HG03442 (cell line): ENCODE measurements around the gene ROBO1.
"Not testable (repeated sequence)": the region's sequence is repeated elsewhere in the genome, so short reads cannot be mapped to it uniquely, and the experiment has no call there.

ENCODE experiments used
- ATAC-seq: cut with Tn5 transposase; IDR thresholded peaks from one replicate; pipeline ENCODE4 v1.9.1; 2021; ENCODE audit warnings: mild to moderate bottlenecking, moderate library complexity; ENCODE audit not compliant: unreplicated experiment

ROBO1 gene

GRCh38 chr3:79325833-79326383, 441.9 kb downstream of the ROBO1 start:
- ATAC-seq = not testable (repeated sequence)

DNA sequence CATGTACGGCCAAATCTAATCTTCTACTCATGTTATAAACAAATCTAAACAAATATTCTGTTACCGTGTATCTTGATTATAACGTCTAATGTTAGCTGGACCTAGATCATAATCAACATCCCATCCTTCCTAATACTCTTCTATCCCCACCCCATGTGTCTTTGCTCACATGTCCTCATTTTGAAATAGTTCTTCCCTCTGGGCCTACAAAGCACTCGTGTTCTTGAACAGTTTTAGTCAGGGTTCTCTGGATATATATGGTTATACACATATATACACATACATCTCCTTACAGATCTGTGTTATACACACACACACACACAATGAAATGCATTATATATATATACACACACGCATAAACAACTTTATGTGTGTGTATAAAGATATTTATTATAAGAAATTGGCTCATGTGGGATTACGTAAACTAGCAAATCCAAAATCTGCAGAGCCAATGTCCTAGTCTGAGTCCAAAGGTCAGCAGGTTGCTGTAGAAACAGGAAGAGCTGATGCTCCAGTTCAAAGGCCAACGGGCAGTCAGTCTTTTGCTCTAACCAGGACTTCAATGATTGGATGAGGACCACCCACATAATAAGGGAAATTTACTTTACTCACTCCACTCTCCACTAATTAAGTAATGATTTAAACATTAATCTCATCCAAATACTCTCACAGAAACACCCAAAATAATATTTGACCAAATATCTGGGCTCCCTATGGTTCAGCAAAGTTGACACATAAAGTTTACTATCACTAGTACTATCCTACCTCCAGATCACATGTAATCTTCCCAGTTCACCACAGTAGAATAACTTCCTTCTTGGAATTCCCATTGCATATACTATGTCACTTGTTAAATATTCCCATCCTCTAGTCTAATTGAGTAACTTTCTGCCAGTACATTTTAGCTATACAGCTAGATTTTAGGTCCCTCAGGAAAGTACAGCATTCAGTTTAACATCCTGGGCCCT, 450.0 kb downstream of the ROBO1 start:
- ATAC-seq = no peak

DNA sequence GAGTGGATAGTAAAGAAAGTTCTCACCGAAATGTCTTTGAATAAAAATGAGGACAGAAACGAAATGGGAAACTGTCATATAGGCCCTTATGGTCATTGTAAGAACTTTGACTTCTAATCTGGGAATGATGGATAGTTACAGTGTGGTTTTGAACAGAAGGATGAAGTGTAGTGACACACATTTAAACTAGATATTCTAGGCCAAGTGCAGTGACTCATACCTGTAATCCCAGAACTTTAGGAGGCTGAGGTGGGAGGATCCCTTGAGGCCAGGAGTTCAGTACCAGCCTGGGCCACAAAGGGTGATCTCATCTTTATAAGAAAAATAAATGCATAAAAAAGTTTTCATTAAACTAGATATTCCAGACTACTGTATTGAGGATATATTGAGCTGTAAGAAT, 452.8 kb downstream of the ROBO1 start:
- no peak for ATAC-seq

DNA sequence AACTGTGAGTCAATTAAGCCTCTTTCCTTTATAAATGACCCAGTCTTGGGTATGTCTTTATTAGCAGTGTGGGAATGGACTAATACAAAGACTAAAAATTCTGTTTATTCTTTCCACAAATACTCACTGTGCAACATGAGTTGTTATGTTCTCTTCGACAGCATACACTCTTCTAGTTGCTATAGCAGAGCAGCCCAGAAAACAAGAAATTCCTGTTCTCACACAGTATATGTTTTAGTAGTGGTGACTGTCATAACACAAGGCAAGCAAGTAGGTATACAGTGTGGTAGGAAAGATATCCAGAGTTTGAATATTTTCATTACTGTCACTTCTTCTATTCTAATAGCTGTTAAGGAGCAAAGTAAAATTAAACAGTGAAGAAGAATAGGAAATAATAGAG, 453.3 kb downstream of the ROBO1 start:
- no peak for ATAC-seq

DNA sequence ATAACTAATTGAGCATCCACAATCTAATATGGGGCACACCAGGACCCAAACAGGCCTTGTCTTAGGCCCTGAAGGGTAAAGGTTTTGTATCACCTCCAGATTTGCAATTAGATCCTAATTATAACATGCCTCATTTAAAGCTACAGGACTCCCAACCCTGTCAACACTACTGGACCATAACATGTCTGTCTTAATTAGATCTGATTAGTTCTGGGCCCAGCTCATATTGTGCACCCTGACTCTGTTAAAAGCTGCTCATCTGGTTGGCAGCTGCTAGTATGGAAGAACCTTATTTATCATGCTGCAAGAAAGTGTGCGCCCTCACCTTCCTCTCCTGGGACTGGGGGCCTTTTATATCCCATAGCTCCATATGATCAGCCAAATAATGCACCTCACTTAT, 457.8 kb downstream of the ROBO1 start:
- ATAC-seq = no peak

DNA sequence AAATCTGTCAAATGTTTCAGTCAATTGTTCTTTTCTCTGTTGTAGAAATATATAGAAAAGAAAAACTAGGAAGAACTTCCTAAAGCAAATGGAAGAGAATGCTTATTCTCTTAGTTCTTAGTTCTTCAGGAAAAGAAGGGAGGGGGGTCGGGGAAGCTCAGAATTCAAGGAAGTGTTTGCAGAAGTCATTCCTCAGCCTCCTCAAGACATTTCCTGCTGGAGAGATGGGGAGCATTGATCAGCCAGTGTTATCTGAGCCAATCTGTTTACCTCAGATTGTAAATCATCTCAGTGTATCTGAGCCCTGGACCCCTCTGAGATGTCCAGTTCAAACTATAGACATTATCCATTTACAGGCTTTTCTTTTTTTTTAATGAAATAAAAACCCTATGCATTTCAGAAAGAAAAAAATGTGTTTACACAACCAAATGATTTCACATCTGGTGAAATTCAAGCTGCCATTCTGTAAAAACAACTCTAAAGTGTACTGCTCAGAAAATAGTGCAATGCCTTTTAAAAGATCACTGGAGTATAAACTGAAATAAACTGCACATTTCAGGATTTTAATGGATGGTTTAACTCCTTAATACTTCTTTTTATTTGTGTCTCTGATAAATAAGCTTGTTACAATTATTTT, 460.7 kb downstream of the ROBO1 start:
- no peak for ATAC-seq

DNA sequence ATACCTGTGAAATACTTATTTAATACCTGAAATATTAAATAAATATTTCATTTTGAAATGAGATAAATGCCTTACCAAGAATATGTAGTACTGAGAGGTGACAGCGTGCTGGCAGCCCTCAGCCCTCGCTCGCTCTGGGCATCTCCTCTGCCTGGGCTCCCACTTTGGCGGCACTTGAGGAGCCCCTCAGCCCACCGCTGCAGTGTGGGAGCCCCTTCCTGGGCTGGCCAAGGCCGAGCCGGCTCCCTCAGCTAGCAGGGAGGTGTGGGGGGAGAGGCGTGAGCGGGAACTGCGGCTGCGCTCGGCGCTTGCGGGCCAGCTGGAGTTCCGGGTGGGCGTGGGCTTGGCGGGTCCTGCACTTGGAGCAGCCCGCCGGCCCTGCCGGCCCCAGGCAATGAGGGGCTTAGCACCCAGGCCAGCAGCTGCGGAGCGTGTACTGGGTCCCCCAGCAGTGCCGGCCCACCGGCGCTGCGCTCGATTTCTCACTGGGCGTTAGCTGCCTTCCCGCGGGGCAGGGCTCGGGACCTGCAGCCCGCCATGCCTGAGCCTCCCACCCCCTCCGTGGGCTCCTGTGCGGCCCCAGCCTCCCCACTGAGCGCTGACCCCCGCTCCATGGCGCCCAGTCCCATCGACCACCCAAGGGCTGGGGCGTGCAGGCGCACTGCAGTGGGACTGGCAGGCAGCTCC, 467.7 kb downstream of the ROBO1 start:
- not testable (repeated sequence) for ATAC-seq

DNA sequence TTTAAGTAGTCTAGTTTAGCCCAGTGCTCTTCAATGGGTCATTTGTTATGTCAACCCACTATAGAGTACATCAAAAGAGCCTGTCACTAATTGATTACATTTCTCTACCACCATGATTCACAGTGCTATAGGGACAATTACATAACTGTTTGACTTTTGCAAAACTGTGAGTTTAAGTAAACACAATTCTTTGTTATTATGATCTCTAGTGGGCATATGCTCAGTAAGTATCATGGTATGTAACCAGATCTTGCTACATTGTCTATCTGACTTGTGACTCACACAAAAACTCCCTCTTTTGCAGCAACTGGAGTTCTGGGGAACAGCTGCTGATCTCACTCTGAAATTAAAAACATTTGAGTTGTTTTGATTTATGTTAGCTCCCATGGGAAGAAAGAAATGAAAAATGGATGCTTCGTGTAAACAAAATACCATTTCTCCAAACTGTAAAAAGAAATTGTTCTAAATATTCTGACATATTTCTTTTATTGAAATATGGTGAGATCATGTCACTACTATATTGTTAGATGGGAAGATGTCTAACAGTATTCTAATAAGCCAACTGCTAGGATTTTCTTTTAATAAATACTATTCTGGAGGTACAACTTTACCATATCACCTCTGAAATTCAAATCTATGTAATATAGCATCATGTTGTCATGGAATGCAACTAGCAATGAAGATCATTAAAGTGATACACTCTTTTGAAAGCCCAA, 470.4 kb downstream of the ROBO1 start:
- no peak for ATAC-seq

DNA sequence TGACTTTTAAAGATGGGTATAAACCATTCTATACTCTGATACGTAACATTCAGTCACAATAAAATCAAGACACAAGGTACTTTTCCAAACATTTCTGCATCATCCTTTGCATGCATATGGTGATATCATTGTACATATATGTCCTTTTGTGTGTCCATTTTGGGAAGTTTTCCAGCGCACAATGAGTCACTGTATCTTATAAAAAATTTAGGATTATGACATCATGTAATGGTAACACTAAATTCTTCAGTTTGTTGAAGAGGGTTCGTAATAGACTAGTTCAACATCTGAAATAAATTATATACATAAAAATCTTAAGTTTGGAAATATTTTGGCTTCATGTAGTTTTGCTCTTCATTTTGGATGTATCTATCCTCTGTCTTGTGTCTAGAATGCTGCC, 480.9 kb downstream of the ROBO1 start:
- ATAC-seq = no peak

DNA sequence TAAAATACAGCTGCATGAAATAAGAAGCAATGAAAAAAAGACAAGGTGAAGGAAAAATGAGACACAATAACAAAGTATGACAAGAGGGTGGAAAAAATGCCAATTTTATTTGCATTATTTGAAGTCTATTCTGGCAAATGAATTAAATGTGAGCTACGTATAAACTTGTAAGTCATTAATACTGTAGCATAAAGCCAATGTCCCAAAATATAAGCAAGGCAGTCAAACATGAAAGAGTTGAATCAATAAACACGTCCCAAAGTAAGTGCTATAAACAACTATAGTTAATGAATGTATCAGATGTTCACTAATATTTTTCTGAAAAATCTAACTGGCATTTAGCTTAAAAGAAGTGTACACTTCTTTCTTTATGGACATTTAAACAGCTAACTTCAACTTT, 481.9 kb downstream of the ROBO1 start:
- ATAC-seq = no peak

- ATAC-seq = no peak
These were observed 482.4 kb downstream of the ROBO1 start for GRCh38 chr3:79285380-79285779.

DNA sequence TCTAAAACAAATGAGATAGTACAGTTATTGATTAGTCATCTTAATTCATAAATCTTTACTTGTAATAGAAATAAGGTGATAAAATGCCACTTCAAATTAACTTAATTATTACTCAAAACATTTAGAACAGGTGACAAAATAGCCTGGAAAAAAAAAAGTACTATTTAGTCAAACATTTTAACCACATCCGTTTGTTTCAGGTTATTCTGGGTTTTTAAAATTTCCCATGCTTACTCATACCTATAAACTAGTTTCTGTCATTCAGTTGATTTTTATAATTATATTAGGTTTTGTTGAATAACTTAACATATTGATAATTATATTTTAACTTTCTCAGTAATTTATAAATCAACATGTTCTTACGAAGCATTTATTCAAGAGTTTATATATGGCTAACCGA, 483.0 kb downstream of the ROBO1 start:
- no peak for ATAC-seq

DNA sequence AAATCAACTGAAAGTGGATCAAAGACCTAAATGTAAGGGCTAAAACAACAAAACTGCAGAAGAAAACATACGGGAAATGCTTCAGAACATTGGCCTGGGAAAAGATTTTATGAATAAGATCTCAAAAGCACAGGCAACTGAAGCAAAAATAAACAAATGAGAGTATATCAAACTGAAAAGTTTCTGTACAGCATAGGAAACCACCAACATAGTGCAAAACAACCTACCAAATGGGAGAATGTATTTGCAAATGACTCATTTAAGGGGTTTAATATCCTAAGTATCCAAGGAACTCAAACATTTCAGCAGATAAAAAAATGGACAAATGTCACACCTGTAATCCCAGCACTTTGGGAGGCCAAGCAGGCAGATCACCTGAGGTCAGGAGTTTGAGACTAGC, 489.1 kb downstream of the ROBO1 start:
- no peak for ATAC-seq

- no peak for ATAC-seq
These were observed 499.4 kb downstream of the ROBO1 start for GRCh38 chr3:79268422-79268821.

- ATAC-seq = no peak
These were observed 502.9 kb downstream of the ROBO1 start for GRCh38 chr3:79264892-79265291.

- no peak for ATAC-seq
These were observed 504.4 kb downstream of the ROBO1 start for GRCh38 chr3:79263423-79263822.

GRCh38 chr3:79258479-79258878, 509.3 kb downstream of the ROBO1 start:
- ATAC-seq = no peak

DNA sequence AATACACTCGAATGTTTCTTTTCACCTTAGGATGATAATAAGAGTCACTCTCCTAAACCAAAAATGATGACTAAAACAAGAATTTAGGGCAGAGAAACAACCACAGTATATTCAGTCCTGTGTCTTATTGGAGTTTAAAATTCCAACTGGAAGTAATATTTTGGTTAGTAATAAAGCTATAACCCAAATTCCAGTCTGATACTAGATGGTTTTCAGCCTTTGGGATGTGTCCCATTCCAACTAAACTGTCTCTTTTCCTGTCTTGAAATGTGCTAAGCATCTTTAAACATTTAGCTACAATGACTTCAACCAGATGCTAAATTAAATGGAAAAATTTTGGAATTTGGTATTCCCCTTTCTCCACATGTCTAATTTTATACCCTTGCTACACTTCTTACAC, 510.0 kb downstream of the ROBO1 start:
- ATAC-seq = no peak

GRCh38 chr3:79255702-79256101, 512.1 kb downstream of the ROBO1 start:
- no peak for ATAC-seq

DNA sequence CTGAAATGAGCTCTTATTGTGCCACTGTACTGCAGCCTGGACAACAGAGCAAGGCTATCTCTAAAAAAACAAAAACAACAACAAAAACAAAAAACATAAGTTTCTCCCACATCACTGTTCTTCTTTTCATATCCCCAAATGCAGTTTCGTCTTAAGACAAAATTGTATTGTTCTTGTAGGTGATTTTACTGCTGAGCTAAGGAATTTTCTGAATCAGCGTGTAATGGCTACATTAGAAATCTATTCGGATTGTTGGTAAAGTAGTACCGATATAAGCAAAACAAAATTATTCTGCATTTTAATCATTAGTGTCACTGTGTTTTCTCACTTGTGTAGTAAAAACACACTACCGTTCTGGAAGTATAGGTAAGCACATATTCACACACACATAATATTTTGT, 512.5 kb downstream of the ROBO1 start:
- ATAC-seq = no peak

- ATAC-seq = no peak
These were observed 514.1 kb downstream of the ROBO1 start for GRCh38 chr3:79253704-79254103.
